Fibroblast of villous mesenchyme (primary cell): Measurements from ENCODE around the gene ANO4. TPM values are rescaled to one million over a fixed set of nuclear protein-coding genes. Genes with fewer than 3 reads are reported as not detected.

ENCODE experiments used
- DNase-seq: peaks from one replicate; pipeline ENCODE4 v3.0.0-alpha.2; 2010; ENCODE audit warnings: low read depth
- H3K4me3 ChIP-seq: 2 replicates; pipeline ENCODE4 v1.5.1; 2011; ENCODE audit warnings: low read depth, mild to moderate bottlenecking, low read length
- CTCF ChIP-seq: IDR thresholded peaks from 2 replicates; pipeline ENCODE4 v1.5.1; 2012; ENCODE audit warnings: low read depth, mild to moderate bottlenecking, low read length; ENCODE audit not compliant: insufficient read depth
- total RNA-seq: library from RNA; depleted of rRNA; stranded (reverse); fragments of >200 nt; gene quantifications from 2 replicates; pipeline ENCODE4 v1.2.3, GENCODE V29; 2012

ANO4 gene
- total RNA-seq, 1 donor = 13.8 TPM

- no peak for TF ChIP-seq CTCF
- DNase-seq = no peak
- no peak overlapping the region for H3K4me3 ChIP-seq
These were observed 207.1 kb downstream of the ANO4 start for GRCh38 chr12:101001669-101002068.

GRCh38 chr12:101002696-101003419 lies 208.3 kb downstream of the ANO4 start:
- TF ChIP-seq CTCF = no peak
- no peak for DNase-seq
- no peak overlapping the region for H3K4me3 ChIP-seq

GRCh38 chr12:101004898-101005297 lies 210.3 kb downstream of the ANO4 start:
- no peak for TF ChIP-seq CTCF
- DNase-seq = no peak

GRCh38 chr12:101009274-101009673 lies 214.7 kb downstream of the ANO4 start:
- no peak for TF ChIP-seq CTCF
- no peak for DNase-seq

More at GRCh38 chr12:101004898-101005297, 210.3 kb downstream of the ANO4 start:
- no peak overlapping the region for H3K4me3 ChIP-seq

GRCh38 chr12:101010896-101011295 lies 216.3 kb downstream of the ANO4 start:
- no peak for DNase-seq
- no peak overlapping the region for H3K4me3 ChIP-seq
- TF ChIP-seq CTCF = no peak

More at GRCh38 chr12:101009274-101009673, 214.7 kb downstream of the ANO4 start:
- no peak overlapping the region for H3K4me3 ChIP-seq

GRCh38 chr12:101013993-101014392 lies 219.4 kb downstream of the ANO4 start:
- no peak for TF ChIP-seq CTCF
- no peak overlapping the region for H3K4me3 ChIP-seq
- DNase-seq = no peak

GRCh38 chr12:101015044-101015443 lies 220.5 kb downstream of the ANO4 start:
- no peak for DNase-seq
- H3K4me3 ChIP-seq = no peak overlapping the region
- no peak for TF ChIP-seq CTCF
